Mucosa of descending colon (tissue), 3 donors: Measurements from ENCODE around the gene MAN2A2. TPM values are rescaled to one million over a fixed set of nuclear protein-coding genes. Genes with fewer than 3 reads are reported as not detected.

Experiments
- ATAC-seq: fragments of 200-7000 bp; cut with Tn5 transposase; one replicate; pipeline ENCODE4 v1.9.1; 2020; ENCODE audit warnings: mild to moderate bottlenecking, moderate library complexity
- DNase-seq, 3 donors: peaks; one replicate each; pipeline ENCODE4 v3.0.0-alpha.2; 2020
- H3K36me3 ChIP-seq: fragments of 200-600 bp; one replicate; pipeline ENCODE4 v1.8.0; 2021; ENCODE audit warnings: low read depth, mild to moderate bottlenecking
- H3K4me1 ChIP-seq: fragments of 200-600 bp; one replicate; pipeline ENCODE4 v1.8.0; 2021; ENCODE audit warnings: low read depth, mild to moderate bottlenecking
- H3K4me3 ChIP-seq: fragments of 200-600 bp; one replicate; pipeline ENCODE4 v1.8.0; 2021; ENCODE audit warnings: mild to moderate bottlenecking
- H3K9me3 ChIP-seq: fragments of 200-600 bp; one replicate; pipeline ENCODE4 v1.8.0; 2021; ENCODE audit warnings: mild to moderate bottlenecking
- intact Hi-C, 2 donors: fragments of 100-400 bp; cut with DNase I in 1 of 2; cut with micrococcal nuclease in 1 of 2; formaldehyde crosslinking; loops; one replicate each; pipeline versions ENCODE4 v1.11.0 to v1.11.1; 2022; cut with DNase I, micrococcal nuclease
- total RNA-seq, 3 donors: library from RNA; stranded (reverse); fragmentation: NEBNext Ultra II Directional in 2 of 3; extraction: Animal tissue kit (Norgen Biotek cat#: 25700) in 2 of 3; gene quantifications; one replicate each; pipeline versions ENCODE4 v1.2.1 to v1.2.4, GENCODE V29; 2021 to 2023
- TF ChIP-seq, protein P1 (sequence below): fragments of 200-600 bp; IDR thresholded peaks from one replicate; pipeline ENCODE4 v1.8.0; 2022; ENCODE audit warnings: antibody characterized with exemption, mild to moderate bottlenecking
- donor health status: DM: no; HTN: no; CAD: no; lungs with moderate emphysema.
- donor health status: DM: no; HTN: no; CAD: no.
- donor health status: DM: no; HTN: yes; CAD: no.

Gene MAN2A2
- total RNA-seq, 3 donors from 2014 or later, result 50.9 to 75.8 (median 75.3) TPM

DNA sequence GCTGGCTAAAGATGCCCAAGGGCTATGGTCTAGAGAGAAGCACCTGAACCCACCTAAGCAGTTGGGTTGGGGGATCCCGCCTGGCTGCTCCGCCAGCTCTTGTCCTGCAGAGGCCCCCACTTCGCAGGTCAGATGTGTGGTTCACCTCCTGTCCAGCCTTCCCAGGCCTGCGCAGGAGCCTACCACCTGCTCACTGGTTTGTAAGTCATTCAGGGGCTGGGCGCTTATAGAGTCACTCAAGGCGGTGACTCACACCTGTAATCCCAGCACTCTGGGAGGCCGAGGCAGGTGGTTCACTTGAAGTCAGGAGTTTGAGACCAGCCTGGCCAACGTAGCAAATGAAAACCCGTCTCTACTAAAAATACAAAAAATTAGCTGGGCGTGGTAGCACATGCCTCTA, 38.6 kb upstream of the MAN2A2 start:
- DNase-seq (no peak), ATAC-seq (no peak)
- Histone ChIP-seq H3K9me3 (no peaks in the 10 kb centered on the region), H3K4me3 (no peak overlapping the region), H3K36me3 (no peaks in the 10 kb centered on the region), H3K4me1 (peaks cover 5% of the 10 kb centered on the region)
- intact Hi-C loops, result no loop called here
- TF ChIP-seq, protein P1, sequence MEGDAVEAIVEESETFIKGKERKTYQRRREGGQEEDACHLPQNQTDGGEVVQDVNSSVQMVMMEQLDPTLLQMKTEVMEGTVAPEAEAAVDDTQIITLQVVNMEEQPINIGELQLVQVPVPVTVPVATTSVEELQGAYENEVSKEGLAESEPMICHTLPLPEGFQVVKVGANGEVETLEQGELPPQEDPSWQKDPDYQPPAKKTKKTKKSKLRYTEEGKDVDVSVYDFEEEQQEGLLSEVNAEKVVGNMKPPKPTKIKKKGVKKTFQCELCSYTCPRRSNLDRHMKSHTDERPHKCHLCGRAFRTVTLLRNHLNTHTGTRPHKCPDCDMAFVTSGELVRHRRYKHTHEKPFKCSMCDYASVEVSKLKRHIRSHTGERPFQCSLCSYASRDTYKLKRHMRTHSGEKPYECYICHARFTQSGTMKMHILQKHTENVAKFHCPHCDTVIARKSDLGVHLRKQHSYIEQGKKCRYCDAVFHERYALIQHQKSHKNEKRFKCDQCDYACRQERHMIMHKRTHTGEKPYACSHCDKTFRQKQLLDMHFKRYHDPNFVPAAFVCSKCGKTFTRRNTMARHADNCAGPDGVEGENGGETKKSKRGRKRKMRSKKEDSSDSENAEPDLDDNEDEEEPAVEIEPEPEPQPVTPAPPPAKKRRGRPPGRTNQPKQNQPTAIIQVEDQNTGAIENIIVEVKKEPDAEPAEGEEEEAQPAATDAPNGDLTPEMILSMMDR, result no peak

DNA sequence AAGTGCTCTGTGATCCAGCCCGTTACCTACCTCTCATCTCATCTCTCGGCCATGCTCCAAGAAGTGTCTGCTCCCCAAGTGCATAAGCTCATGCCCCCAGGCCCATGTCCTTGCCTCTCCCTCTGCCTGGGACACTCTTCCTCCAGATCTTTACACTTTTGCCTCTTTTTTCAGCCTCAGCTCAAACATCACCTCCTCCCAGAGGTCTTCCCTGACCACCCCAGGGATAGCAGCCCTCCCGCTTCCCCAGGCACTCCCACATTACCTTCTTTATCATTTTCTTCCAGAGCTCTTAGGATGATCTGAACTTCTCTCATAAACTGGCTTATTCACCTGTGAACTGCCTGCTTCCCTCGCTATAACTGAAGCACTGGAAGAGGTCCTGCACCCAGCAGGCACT, 37.4 kb upstream of the MAN2A2 start:
- no peak for ATAC-seq
- intact Hi-C loops, result no loop called here
- TF ChIP-seq, protein P1, result no peak

DNA sequence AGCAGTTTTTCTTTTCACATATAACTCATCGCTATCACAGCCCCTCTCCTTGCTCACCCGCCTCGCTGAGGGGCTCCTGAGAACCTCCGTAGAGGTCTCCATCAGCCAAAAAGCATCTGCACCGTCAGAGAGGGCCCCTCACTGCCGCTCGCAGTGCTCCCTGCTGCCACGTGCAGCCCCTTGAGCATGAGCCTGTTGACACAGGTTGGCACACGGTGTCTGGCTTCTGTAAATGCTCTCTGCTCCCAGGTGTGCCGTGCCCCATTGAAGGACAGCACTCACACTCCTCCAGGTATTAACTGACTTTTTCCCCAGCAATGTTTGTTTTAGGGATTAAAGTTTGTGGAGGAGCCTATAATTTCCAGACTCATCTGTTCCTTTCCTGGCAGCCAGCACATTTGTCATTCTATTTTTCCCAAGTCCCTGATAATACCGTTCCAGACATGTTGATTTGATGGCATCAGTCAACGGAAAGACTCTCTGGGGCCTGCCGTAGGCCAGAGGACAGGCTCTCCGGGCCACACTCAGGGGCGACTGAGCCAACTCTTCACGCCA, 36.9 kb upstream of the MAN2A2 start:
- Histone ChIP-seq H3K9me3 (no peaks in the 10 kb centered on the region), H3K4me3 (no peak overlapping the region), H3K36me3 (no peaks in the 10 kb centered on the region), H3K4me1 (peaks cover 15% of the 10 kb centered on the region)
- intact Hi-C loops, result no loop called here
- TF ChIP-seq, protein P1, result no peak
- no peak for ATAC-seq
- DNase-seq, result no peak

More for the DNA sequence above, 37.4 kb upstream of the MAN2A2 start:
- no peaks in the 10 kb centered on the region for H3K9me3 ChIP-seq
- DNase-seq, result no peak
- no peak overlapping the region for H3K4me3 ChIP-seq
- peaks cover 14% of the 10 kb centered on the region for H3K4me1 ChIP-seq
- no peaks in the 10 kb centered on the region for H3K36me3 ChIP-seq

DNA sequence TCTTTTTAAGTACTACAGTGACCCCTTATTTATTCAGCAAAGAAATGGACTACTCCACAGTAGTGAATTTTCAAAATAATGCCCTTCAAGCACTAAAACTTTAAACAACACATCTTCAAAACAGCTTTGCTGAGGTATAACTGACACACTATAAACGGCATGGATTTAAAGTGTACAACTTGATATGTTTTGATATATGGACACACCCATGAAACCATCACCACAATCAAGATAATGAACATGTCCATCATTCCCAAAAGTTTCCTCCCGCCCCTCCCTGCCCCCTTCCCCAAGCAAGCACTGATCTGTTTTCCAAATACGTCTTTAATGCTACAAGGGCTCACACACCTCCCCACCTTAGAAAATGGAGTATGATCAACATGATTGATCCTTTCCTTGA, 36.3 kb upstream of the MAN2A2 start:
- no peaks in the 10 kb centered on the region for H3K9me3 ChIP-seq
- DNase-seq (no peak), ATAC-seq (no peak)
- intact Hi-C loops, result no loop called here
- H3K4me1 ChIP-seq, result peaks cover 15% of the 10 kb centered on the region
- TF ChIP-seq, protein P1, result no peak
- no peaks in the 10 kb centered on the region for H3K36me3 ChIP-seq
- no peak overlapping the region for H3K4me3 ChIP-seq

DNA sequence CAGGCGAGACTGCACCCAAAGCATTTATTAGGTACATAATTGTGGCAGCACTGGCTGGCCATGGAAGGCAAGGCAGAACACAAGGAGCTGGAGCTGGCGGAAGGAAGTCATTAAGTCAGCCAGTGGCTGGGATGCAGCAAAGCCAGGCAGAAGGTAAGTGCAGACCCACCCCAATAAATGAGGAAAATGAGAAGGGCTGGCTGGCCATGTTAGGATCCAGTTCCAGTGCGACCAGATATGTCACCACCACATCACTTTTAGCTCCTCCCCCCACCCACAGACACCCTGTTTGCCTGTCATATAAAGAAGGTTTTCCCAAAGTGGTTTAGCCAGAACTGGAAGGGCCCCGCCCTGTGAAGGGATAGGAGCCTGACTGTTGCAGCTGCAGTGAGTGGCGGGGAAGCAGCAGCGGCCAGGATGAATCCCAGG, 34.8 kb upstream of the MAN2A2 start, which contains the start of gene FURIN:
FURIN (plus strand) TSS at position 328 of the 429 bp plus-strand sequence. CDS start 7,153 bp downstream, outside the sequence.
- Histone ChIP-seq H3K4me1 (peaks cover 22% of the 10 kb centered on the region), H3K36me3 (no peaks in the 10 kb centered on the region), H3K4me3 (no peak within 1 kb of the TSS), H3K9me3 (no peaks in the 10 kb centered on the region)
- intact Hi-C loops, result no loop called here
- DNase-seq (peak in 2 of 3 donors; percentile 74 to 81), ATAC-seq (peak; percentile 68)
- TF ChIP-seq, protein P1, result no peak

DNA sequence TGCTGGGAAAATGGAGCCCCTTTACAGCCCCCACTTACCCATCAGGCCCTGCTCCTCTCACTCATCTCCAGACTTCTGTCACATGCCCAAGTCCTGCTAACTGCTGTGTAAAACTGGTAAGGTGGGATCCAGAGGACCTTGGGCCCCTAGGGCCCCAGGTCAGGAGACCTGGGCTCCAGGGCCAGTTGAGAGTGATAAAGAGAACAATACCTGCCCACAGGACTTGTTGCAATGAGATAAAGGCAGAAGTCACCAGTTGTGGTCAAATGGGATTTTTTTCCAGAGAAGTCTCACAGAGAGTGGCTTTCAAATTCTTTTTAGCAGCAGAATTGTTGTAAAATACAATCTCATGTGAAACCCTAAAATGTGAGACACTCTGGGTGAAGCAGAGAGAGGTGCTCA, 34.0 kb upstream of the MAN2A2 start:
- intact Hi-C loops, result no loop called here
- no peak for DNase-seq
- no peak overlapping the region for H3K4me3 ChIP-seq
- ATAC-seq, result no peak
- TF ChIP-seq, protein P1, result no peak
- no peaks in the 10 kb centered on the region for H3K9me3 ChIP-seq
- no peaks in the 10 kb centered on the region for H3K36me3 ChIP-seq
- peaks cover 30% of the 10 kb centered on the region for H3K4me1 ChIP-seq
